ENCODE measurements around the gene RGS12. TPM values are rescaled to one million over a fixed set of nuclear protein-coding genes. Genes with fewer than 3 reads are reported as not detected.

RGS12 gene
- polyA plus RNA-seq, 1 of the 3 experiments (the other 2 are of a cell fraction): 18.4 TPM

GRCh38 chr4:3328814-3329663, 36.2 kb downstream of the RGS12 start:
- Histone ChIP-seq H3K79me2 (ENCODE audit: insufficient read depth) (peaks cover 93% of the 10 kb centered on the region), H3K36me3 (replicated peaks in 1 of 2; ENCODE audit: control insufficient read depth in 1 of 2, insufficient read depth in 2 of 2, low read length in 1 of 2) (peaks cover 0 to 4% of the 10 kb centered on the region in 2 experiments), H3K27ac (ENCODE audit: low read depth in 2 of 2, low read length in 1 of 2) (no peak overlapping the region), H2AFZ (ENCODE audit: low read depth) (no peak overlapping the region), H3K27me3 (ENCODE audit: insufficient read depth) (no peaks in the 10 kb centered on the region), H3K9me2 (no peaks in the 10 kb centered on the region), H3K4me2 (no peak overlapping the region), H3K9ac (no peak overlapping the region), H3K4me3 (ENCODE audit: low read depth in 2 of 2, low read length in 1 of 2) (no peak overlapping the region), H3F3A (replicated peaks; ENCODE audit: insufficient read depth) (no peaks in the 10 kb centered on the region), H3K4me1 (ENCODE audit: control insufficient read depth in 1 of 2, insufficient read depth in 2 of 2, low read depth in 1 of 2, low read length in 1 of 2) (no peaks in the 10 kb centered on the region), H4K20me1 (ENCODE audit: insufficient read depth) (peaks cover 31% of the 10 kb centered on the region), H3K9me3 (no peaks in the 10 kb centered on the region)
- 93% methylated on average over 7 of the region's 10 CpGs for WGBS (ENCODE audit: low lambda C conversion rate)
- ChIA-PET CTCF (interaction anchor here (1.3 to 2.0 kb wide), 3 partner anchors 9 to 114 kb away, joined by 3 to 7 read pairs (median 5); no protein-coding TSS in a partner anchor), POLR2A (no interaction called here)
- no peak for DNase-seq
- no peak for TF ChIP-seq YY1 (IDR thresholded peaks at IDR 0.05; ENCODE audit: low read depth)
- TF ChIP-seq SMC3 (IDR thresholded peaks at IDR 0.05; ENCODE audit: low read depth, low read length): no peak
- TF ChIP-seq PBX3 (IDR thresholded peaks at IDR 0.05): no peak
- TF ChIP-seq MEF2A (IDR thresholded peaks at IDR 0.05; ENCODE audit: borderline replicate concordance, low read depth): no peak
- no peak for TF ChIP-seq USF2 (IDR thresholded peaks at IDR 0.05; ENCODE audit: borderline replicate concordance, low read depth, low read length)
- no peak for TF ChIP-seq RAD21 (IDR thresholded peaks at IDR 0.05; ENCODE audit: low read length)
- no peak for TF ChIP-seq REST (IDR thresholded peaks at IDR 0.05; ENCODE audit: low read depth, low read length)
- no peak for TF ChIP-seq FOXM1 (IDR thresholded peaks at IDR 0.05; ENCODE audit: low read depth)
- no peak for TF ChIP-seq GABPA (IDR thresholded peaks at IDR 0.05; ENCODE audit: low read depth)
- TF ChIP-seq TEAD4 (IDR thresholded peaks at IDR 0.05; ENCODE audit: borderline replicate concordance, insufficient read depth): no peak
- TF ChIP-seq USF1 (IDR thresholded peaks at IDR 0.05; ENCODE audit: borderline replicate concordance, low read depth): no peak
- TF ChIP-seq FOSL2 (IDR thresholded peaks at IDR 0.05; ENCODE audit: borderline replicate concordance, low read depth): no peak
- TF ChIP-seq EZH2phosphoT487 (IDR thresholded peaks at IDR 0.05; ENCODE audit: borderline replicate concordance, low read depth): no peak
- TF ChIP-seq EP300 (IDR thresholded peaks at IDR 0.05; ENCODE audit: borderline replicate concordance in 1 of 2, low read depth in 1 of 2, low read length in 1 of 2): no peak
- TF ChIP-seq NFIC (IDR thresholded peaks at IDR 0.05; ENCODE audit: borderline replicate concordance): no peak
- no peak for TF ChIP-seq NRF1 (IDR thresholded peaks at IDR 0.05; ENCODE audit: low read depth, low read length)
- no peak for TF ChIP-seq TCF12 (IDR thresholded peaks at IDR 0.05)
- TF ChIP-seq IRF3 (IDR thresholded peaks at IDR 0.05; ENCODE audit: low read depth, low read length): no peak

Measured in SK-N-SH (cell line).